K562 (cell line): Measurements from ENCODE around the gene TMEM209. TPM values are rescaled to one million over a fixed set of nuclear protein-coding genes. Genes with fewer than 3 reads are reported as not detected.

ENCODE experiments used
- CCNT2 ChIP-seq: IDR thresholded peaks from 2 replicates; pipeline ENCODE4 v1.6.1; 2011; ENCODE audit warnings: borderline replicate concordance, low read depth, mild to moderate bottlenecking, moderate library complexity, mixed read lengths, low read length; ENCODE audit not compliant: insufficient read length; ENCODE audit errors: extremely low read depth
- HDAC1 ChIP-seq, 2 experiments: fragments of 450-650 bp; IDR thresholded peaks; 2 replicates each; pipeline ENCODE4 v1.6.1; 2016 to 2017; ENCODE audit warnings: inconsistent platforms in 1 of 2, mild to moderate bottlenecking in 1 of 2, moderate library complexity in 1 of 2
- KDM1A ChIP-seq, 2 experiments: fragments of 450-650 bp; IDR thresholded peaks; 2 replicates each; pipeline ENCODE4 v1.6.1; 2016; ENCODE audit warnings: mild to moderate bottlenecking in 2 of 2
- PHF21A ChIP-seq: fragments of 450-650 bp; IDR thresholded peaks from 2 replicates; pipeline ENCODE4 v1.6.1; 2017; ENCODE audit warnings: low read depth, borderline replicate concordance
- PML ChIP-seq: IDR thresholded peaks from 2 replicates; pipeline ENCODE4 v1.6.1; 2012; ENCODE audit warnings: low read length, inconsistent platforms
- RBFOX2 ChIP-seq: fragments of 200-400 bp; formaldehyde crosslinking; IDR thresholded peaks from 2 replicates; pipeline ENCODE4 v1.6.1; 2017; ENCODE audit warnings: low read depth, mild to moderate bottlenecking, low read length, moderate library complexity
- RBM25 ChIP-seq: fragments of 200-400 bp; formaldehyde crosslinking; IDR thresholded peaks from 2 replicates; pipeline ENCODE4 v1.6.1; 2018; ENCODE audit warnings: low read length, low read depth, moderate library complexity; ENCODE audit not compliant: severe bottlenecking
- RHOXF2B ChIP-seq: fragments of 250-450 bp; sonication (Bioruptor Pico); conservative IDR thresholded peaks from 2 replicates; pipeline ENCODE4 v1.5.1; 2021
- RNF2 ChIP-seq: sonication (generic); IDR thresholded peaks from 2 replicates; pipeline ENCODE4 v1.6.1; 2016
- SFPQ ChIP-seq: fragments of 200-400 bp; formaldehyde crosslinking; IDR thresholded peaks from 2 replicates; pipeline ENCODE4 v1.6.1; 2017; ENCODE audit warnings: mild to moderate bottlenecking, low read depth, low read length, moderate library complexity
- SMARCE1 ChIP-seq: fragments of 450-650 bp; IDR thresholded peaks from 2 replicates; pipeline ENCODE4 v1.7.1; 2016; ENCODE audit warnings: mild to moderate bottlenecking
- UBTF ChIP-seq, 2 experiments: IDR thresholded peaks; 2 replicates each; pipeline ENCODE4 v1.6.1; 2012; ENCODE audit warnings: improper control_type of control experiment in 2 of 2, low read depth in 2 of 2, low read length in 2 of 2, borderline replicate concordance in 1 of 2
- ZBTB5 ChIP-seq: fragments of 450-650 bp; IDR thresholded peaks from 2 replicates; pipeline ENCODE4 v1.6.1; 2017; ENCODE audit warnings: antibody characterized with exemption
- ZNF217 ChIP-seq: sonication (generic); formaldehyde crosslinking; IDR thresholded peaks from 2 replicates; pipeline ENCODE4 v1.8.0; 2022; ENCODE audit warnings: mild to moderate bottlenecking, missing genetic modification reagents
- ZNF384 ChIP-seq: IDR thresholded peaks from 2 replicates; pipeline ENCODE4 v1.6.1; 2012; ENCODE audit warnings: low read depth, low read length, improper control_type of control experiment
- ZNF584 ChIP-seq: fragments of 200-800 bp; sonication (Bioruptor generic); IDR thresholded peaks from 2 replicates; pipeline ENCODE4 v1.6.1; 2016; ENCODE audit warnings: low read depth, mild to moderate bottlenecking, missing genetic modification characterization, missing compliant biosample characterization
- polyA plus RNA-seq, 8 experiments: library from polyadenylated mRNA; depleted of rRNA in 4 of 8; stranded (reverse) in 5 of 8; unstranded in 3 of 8; fragments of >200 nt; fragmentation: Nextera tagmentation in 2 of 8; fragmentation: Illumina TruSeq in 1 of 8; extraction: Ambion mirVana in 2 of 8; extraction: Trizol in 1 of 8; gene quantifications; 2 replicates each; pipeline versions ENCODE4 v1.2.1 to v1.2.3, GENCODE V29; 2011 to 2014; ENCODE audit warnings: inconsistent platforms in 1 of 8, missing spikeins in 1 of 8
- total RNA-seq, 7 experiments: library from RNA; depleted of rRNA in 6 of 7; stranded (reverse); fragments of >200 nt in 6 of 7; fragmentation: Illumina TruSeq in 2 of 7; extraction: Trizol in 2 of 7; gene quantifications; 2 replicates each; pipeline versions ENCODE4 v1.2.1 to v1.2.3, GENCODE V29; 2011 to 2021; ENCODE audit warnings: low replicate concordance in 1 of 7

The TMEM209 gene
- total and polyA plus RNA-seq, 9 of the 15 experiments (the other 6 are each of a cell fraction or from before 2014, with no cell fraction given), result 36.8 to 116 (median 76.6) TPM

- no peak for TF ChIP-seq RHOXF2B (CRISPR knock-in tag)
- TF ChIP-seq RNF2, result peak; percentile 99
- TF ChIP-seq HDAC1 (IDR thresholded peaks at IDR 0.05), result peak in 1 of 2 experiments; percentile 93; a peak in 2 of 4 replicates
- peak; percentile 43 for TF ChIP-seq ZNF384
- TF ChIP-seq SFPQ, result no peak
- no peak for TF ChIP-seq ZBTB5
- peak; percentile 81 for TF ChIP-seq CCNT2
- TF ChIP-seq KDM1A (IDR thresholded peaks at IDR 0.05), result peak; percentile 68 to 85
- TF ChIP-seq RBM25, result no peak
- TF ChIP-seq ZNF217 (CRISPR knock-in tag), result no peak
- peak; percentile 85; the same call in 1 of the 2 replicates for TF ChIP-seq ZNF584 (CRISPR knock-in tag)
- peak; percentile 99 for TF ChIP-seq SMARCE1
- TF ChIP-seq RBFOX2, result 0 out of 2 replicates have a peak, but pooled peaks have one; percentile 32
- peak in 1 of 2 experiments; percentile 45; a peak in 1 of 4 replicates for TF ChIP-seq UBTF (IDR thresholded peaks at IDR 0.05; ENCODE audit: borderline replicate concordance in 1 of 2, low read depth in 2 of 2, low read length in 2 of 2)
- TF ChIP-seq PML, result peak; percentile 42; the same call in 1 of the 2 replicates
- no peak for TF ChIP-seq PHF21A
These were observed 69.7 kb downstream of the TMEM209 start (continued) for GRCh38 chr7:130135208-130136205.
